HCT116 (cell line): ENCODE data around the gene GABBR2. TPM values are rescaled to one million over a fixed set of nuclear protein-coding genes. Genes with fewer than 3 reads are reported as not detected.

Source experiments
- ATAC-seq: fragments of 200-7000 bp; cut with Tn5 transposase; 2 replicates; pipeline ENCODE4 v1.9.1; 2020; ENCODE audit warnings: mild to moderate bottlenecking, moderate library complexity
- BruUV-seq: library from RNA; stranded (reverse); fragments of 400-500 nt; replicated peaks from 2 replicates; lab custom pipeline; 2021; lab: Mats Ljungman, UMichigan
- CTCF ChIA-PET: fragments of 300-600 bp; sonication (Branson Sonifier 250); formaldehyde crosslinking; loops from one replicate; lab custom pipeline; 2021; ENCODE audit warnings: antibody characterized with exemption; lab: Charles Lee
- POLR2A ChIA-PET: fragments of 300-600, 350-600 bp; sonication (Branson Sonifier 250); formaldehyde crosslinking; loops from one replicate; lab custom pipeline; 2021; ENCODE audit warnings: antibody characterized with exemption; lab: Charles Lee
- RAD21 ChIA-PET, 2 experiments: fragments of 300-600 bp; sonication (Branson Sonifier 250); formaldehyde crosslinking; loops; one replicate each; lab custom pipeline; 2023; ENCODE audit warnings: low total read pairs in 2 of 2; ENCODE audit not compliant: uncharacterized antibody in 2 of 2, unreplicated experiment in 2 of 2, low non-redundant PET in 1 of 2; lab: Charles Lee
- DNase-seq: peaks from one replicate; pipeline ENCODE4 v3.0.0-alpha.2; 2010; ENCODE audit warnings: low read depth, low spot score
- H2AFZ ChIP-seq: fragments of 200-600 bp; shearing (Covaris generic), sonication (generic); 2 replicates; pipeline ENCODE4 v1.6.1; 2017; ENCODE audit warnings: low read depth, mixed run types, mixed read lengths, antibody characterized with exemption, low read length; ENCODE audit not compliant: poor library complexity, severe bottlenecking
- H3K27ac ChIP-seq: 2 replicates; pipeline ENCODE4 v1.5.1; 2012; ENCODE audit warnings: low read depth, low read length
- H3K27me3 ChIP-seq: fragments of 200-600 bp; sonication (generic); 2 replicates; pipeline ENCODE4 v1.6.1; 2016; ENCODE audit warnings: mixed run types, low read length, mixed read lengths; ENCODE audit not compliant: insufficient read depth
- H3K36me3 ChIP-seq, 2 experiments: fragments of 200-500 bp in 1 of 2; fragments of 200-600 bp in 1 of 2; sonication (Bioruptor generic) in 1 of 2; sonication (generic) in 1 of 2; 2 replicates each; pipeline versions ENCODE4 v1.5.1 to v1.6.1; 2014 to 2016; ENCODE audit warnings: low read length in 2 of 2, inconsistent platforms in 1 of 2, mixed read lengths in 1 of 2, mixed run types in 1 of 2; ENCODE audit not compliant: insufficient read depth in 2 of 2, control insufficient read depth in 1 of 2
- H3K4me1 ChIP-seq, 2 experiments: fragments of 200-600 bp in 1 of 2; sonication (generic) in 1 of 2; 2 replicates each; pipeline versions ENCODE4 v1.5.1 to v1.6.1; 2012 to 2017; ENCODE audit warnings: low read length in 2 of 2, inconsistent platforms in 1 of 2, mild to moderate bottlenecking in 1 of 2, mixed read lengths in 1 of 2, mixed run types in 1 of 2, moderate library complexity in 1 of 2; ENCODE audit not compliant: insufficient read depth in 2 of 2, control insufficient read depth in 1 of 2
- H3K4me2 ChIP-seq: fragments of 200-600 bp; sonication (generic); 2 replicates; pipeline ENCODE4 v1.6.1; 2017; ENCODE audit warnings: mixed run types, low read length, mixed read lengths
- H3K4me3 ChIP-seq, 2 experiments: fragments of 200-600 bp in 1 of 2; sonication (generic) in 1 of 2; replicated peaks in 1 of 2; 2 replicates each; pipeline ENCODE4 v1.5.1; 2011 to 2016; ENCODE audit warnings: low read length in 2 of 2, control low read depth in 1 of 2, low read depth in 1 of 2, mild to moderate bottlenecking in 1 of 2, mixed read lengths in 1 of 2, mixed run types in 1 of 2
- H3K79me2 ChIP-seq: fragments of 200-600 bp; sonication (generic); 2 replicates; pipeline ENCODE4 v1.6.1; 2017; ENCODE audit warnings: mild to moderate bottlenecking, mixed run types, low read length, moderate library complexity, mixed read lengths; ENCODE audit not compliant: insufficient read depth
- H3K9ac ChIP-seq: fragments of 200-600 bp; sonication (generic); 2 replicates; pipeline ENCODE4 v1.6.1; 2016; ENCODE audit warnings: low read length, mixed read lengths
- H3K9me2 ChIP-seq: fragments of 200-600 bp; sonication (generic), shearing (Covaris generic); 2 replicates; pipeline ENCODE4 v1.6.1; 2017; ENCODE audit warnings: mixed run types, mild to moderate bottlenecking, moderate library complexity; ENCODE audit not compliant: insufficient read depth
- H3K9me3 ChIP-seq, 2 experiments: fragments of 200-500 bp in 1 of 2; fragments of 200-600 bp in 1 of 2; sonication (Bioruptor generic) in 1 of 2; sonication (generic) in 1 of 2; 2 replicates each; pipeline ENCODE4 v1.6.1; 2014 to 2017; ENCODE audit warnings: low read length in 2 of 2, mixed read lengths in 2 of 2, inconsistent platforms in 1 of 2, low read depth in 1 of 2, mild to moderate bottlenecking in 1 of 2, mixed run types in 1 of 2, moderate library complexity in 1 of 2; ENCODE audit not compliant: control insufficient read depth in 1 of 2, insufficient read depth in 1 of 2
- H4K20me1 ChIP-seq: fragments of 200-600 bp; sonication (generic), shearing (Covaris generic); 2 replicates; pipeline ENCODE4 v1.6.1; 2017; ENCODE audit warnings: mixed run types, mild to moderate bottlenecking, moderate library complexity; ENCODE audit not compliant: insufficient read depth
- ATF3 ChIP-seq: IDR thresholded peaks from 2 replicates; pipeline ENCODE4 v1.6.1; 2012
- CBX3 ChIP-seq: IDR thresholded peaks from 2 replicates; pipeline ENCODE4 v1.6.1; 2012; ENCODE audit warnings: low read depth
- CEBPB ChIP-seq: IDR thresholded peaks from 2 replicates; pipeline ENCODE4 v1.6.1; 2012; ENCODE audit warnings: low read depth
- CTCF ChIP-seq, 3 experiments: fragments of 200-600 bp in 1 of 3; sonication (generic) in 1 of 3; IDR thresholded peaks in 2 of 3; conservative IDR thresholded peaks in 1 of 3; 2 replicates each; pipeline ENCODE4 v1.5.1; 2012 to 2017; ENCODE audit warnings: low read depth in 2 of 3, low read length in 2 of 3, antibody characterized with exemption in 1 of 3, borderline replicate concordance in 1 of 3, control low read depth in 1 of 3, mild to moderate bottlenecking in 1 of 3, mixed read lengths in 1 of 3, mixed run types in 1 of 3, moderate library complexity in 1 of 3; ENCODE audit not compliant: insufficient read depth in 1 of 3
- EZH2 ChIP-seq: fragments of 200-600 bp; sonication (generic); IDR thresholded peaks from 2 replicates; pipeline ENCODE4 v1.6.1; 2017; ENCODE audit warnings: antibody characterized with exemption, mixed run types
- JUND ChIP-seq: IDR thresholded peaks from 2 replicates; pipeline ENCODE4 v1.6.1; 2012
- POLR2A ChIP-seq: IDR thresholded peaks from 2 replicates; pipeline ENCODE4 v1.7.0; 2011; ENCODE audit warnings: borderline replicate concordance; ENCODE audit not compliant: insufficient read depth, insufficient read length; ENCODE audit errors: extremely low read depth
- POLR2AphosphoS5 ChIP-seq: IDR thresholded peaks from 2 replicates; pipeline ENCODE4 v1.6.1; 2011; ENCODE audit warnings: mild to moderate bottlenecking, low read depth, low read length, moderate library complexity
- SIN3A ChIP-seq: IDR thresholded peaks from 2 replicates; pipeline ENCODE4 v1.6.1; 2012; ENCODE audit warnings: low read depth
- SP1 ChIP-seq: IDR thresholded peaks from 2 replicates; pipeline ENCODE4 v1.6.1; 2012; ENCODE audit warnings: low read depth
- YY1 ChIP-seq: IDR thresholded peaks from 2 replicates; pipeline ENCODE4 v1.6.1; 2011; ENCODE audit warnings: low read length, low read depth, moderate library complexity, mild to moderate bottlenecking; ENCODE audit not compliant: insufficient replicate concordance; ENCODE audit errors: extremely low read depth
- ZFX ChIP-seq: fragments of 450-650 bp; IDR thresholded peaks from 2 replicates; pipeline ENCODE4 v1.6.1; 2017
- ZNF274 ChIP-seq: fragments of 200-500 bp; sonication (Bioruptor generic); IDR thresholded peaks from 2 replicates; pipeline ENCODE4 v1.6.1; 2014; ENCODE audit warnings: mild to moderate bottlenecking, low read depth, low read length, inconsistent platforms
- intact Hi-C: fragments of 100-400 bp; cut with micrococcal nuclease; formaldehyde crosslinking; loops from 2 replicates; pipeline ENCODE4 v1.10.0; 2022
- total RNA-seq: library from RNA; stranded (reverse); gene quantifications from one replicate; pipeline ENCODE4 v1.2.1, GENCODE V29; 2021; ENCODE audit not compliant: unreplicated experiment
- TF ChIP-seq, protein P1 (sequence below): IDR thresholded peaks from 2 replicates; pipeline ENCODE4 v1.6.1; 2011; ENCODE audit warnings: mild to moderate bottlenecking, low read length, moderate library complexity; ENCODE audit not compliant: insufficient replicate concordance; ENCODE audit errors: extremely low read depth

Gene GABBR2
- total RNA-seq, 1 experiment from 2014 or later = 0.15 TPM

DNA sequence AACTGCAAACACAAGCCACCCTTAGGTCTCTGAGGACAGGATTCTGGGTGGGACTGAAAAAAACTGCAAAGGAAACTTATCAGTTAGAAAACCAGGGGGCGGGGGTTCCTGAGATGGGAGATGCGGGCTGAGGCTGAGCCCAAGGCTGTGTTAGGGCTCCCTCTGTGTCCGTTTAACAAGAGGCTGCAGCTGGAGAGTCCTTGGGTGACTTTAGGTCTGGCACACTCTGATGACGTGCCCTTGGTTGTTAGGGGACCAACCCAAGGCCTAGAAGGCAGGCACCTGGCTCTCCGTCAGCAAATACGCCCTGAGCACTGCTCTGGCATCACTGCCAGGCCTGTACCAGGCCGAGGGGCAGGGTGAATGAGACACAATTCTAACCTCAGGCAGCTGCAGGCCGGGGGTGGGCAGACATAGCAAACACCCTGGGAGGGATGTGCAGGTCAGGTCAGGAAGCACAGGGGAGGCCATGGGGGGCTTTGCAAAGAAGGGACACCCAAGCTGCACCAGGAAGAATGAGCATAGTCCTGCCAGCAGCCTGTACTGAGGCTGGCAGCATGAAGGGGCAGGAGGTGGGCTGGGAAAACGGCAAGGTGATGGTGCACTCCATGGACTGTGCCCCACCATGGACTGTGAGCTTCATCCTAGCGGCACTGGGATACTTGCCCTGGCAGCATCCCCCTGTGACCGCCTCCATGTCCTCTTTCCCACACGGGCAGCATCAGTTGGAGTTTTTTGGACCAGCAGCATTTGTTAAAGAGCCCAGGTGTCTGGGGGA lies 137.9 kb downstream of the GABBR2 start:
- H3K27me3 ChIP-seq = no peaks in the 10 kb centered on the region
- RAD21 ChIA-PET = no interaction called here
- H2AFZ ChIP-seq = no peak overlapping the region
- POLR2A ChIA-PET = no interaction called here
- no peak overlapping the region for H3K9ac ChIP-seq
- no peak for DNase-seq
- no peaks in the 10 kb centered on the region for H3K9me2 ChIP-seq
- H3K79me2 ChIP-seq = no peaks in the 10 kb centered on the region
- H3K4me3 ChIP-seq = no peak overlapping the region
- TF ChIP-seq POLR2A (no peak), CEBPB (no peak), ZFX (no peak), POLR2AphosphoS5 (no peak), CBX3 (no peak), YY1 (no peak), ATF3 (no peak), ZNF274 (no peak), CTCF (IDR thresholded peaks at IDR 0.05 in 2 of 3, conservative IDR thresholded peaks at IDR 0.05 in 1 of 3; ENCODE audit: borderline replicate concordance in 1 of 3, insufficient read depth in 1 of 3, low read depth in 2 of 3, low read length in 2 of 3) (no peak), EZH2 (no peak), JUND (no peak), SP1 (no peak), SIN3A (no peak)
- TF ChIP-seq, protein P1, sequence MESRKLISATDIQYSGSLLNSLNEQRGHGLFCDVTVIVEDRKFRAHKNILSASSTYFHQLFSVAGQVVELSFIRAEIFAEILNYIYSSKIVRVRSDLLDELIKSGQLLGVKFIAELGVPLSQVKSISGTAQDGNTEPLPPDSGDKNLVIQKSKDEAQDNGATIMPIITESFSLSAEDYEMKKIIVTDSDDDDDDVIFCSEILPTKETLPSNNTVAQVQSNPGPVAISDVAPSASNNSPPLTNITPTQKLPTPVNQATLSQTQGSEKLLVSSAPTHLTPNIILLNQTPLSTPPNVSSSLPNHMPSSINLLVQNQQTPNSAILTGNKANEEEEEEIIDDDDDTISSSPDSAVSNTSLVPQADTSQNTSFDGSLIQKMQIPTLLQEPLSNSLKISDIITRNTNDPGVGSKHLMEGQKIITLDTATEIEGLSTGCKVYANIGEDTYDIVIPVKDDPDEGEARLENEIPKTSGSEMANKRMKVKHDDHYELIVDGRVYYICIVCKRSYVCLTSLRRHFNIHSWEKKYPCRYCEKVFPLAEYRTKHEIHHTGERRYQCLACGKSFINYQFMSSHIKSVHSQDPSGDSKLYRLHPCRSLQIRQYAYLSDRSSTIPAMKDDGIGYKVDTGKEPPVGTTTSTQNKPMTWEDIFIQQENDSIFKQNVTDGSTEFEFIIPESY = no peak
- no peak overlapping the region for H3K4me2 ChIP-seq
- H3K27ac ChIP-seq = no peak overlapping the region
- H3K9me3 ChIP-seq = no peaks in the 10 kb centered on the region
- CTCF ChIA-PET = no interaction called here
- ATAC-seq = peak; percentile 26; the same call in 1 of the 2 replicates
- H3K36me3 ChIP-seq = no peaks in the 10 kb centered on the region
- no peaks in the 10 kb centered on the region for H4K20me1 ChIP-seq
- no TSS peak for BruUV-seq
- intact Hi-C loops = loop anchor here (10.0 kb wide), 1 partner anchor 256 kb away; no protein-coding TSS in a partner anchor
- H3K4me1 ChIP-seq = peaks cover 4 to 10% of the 10 kb centered on the region in 2 experiments; a peak in 2 of 4 replicates
